Fibroblast of lung (primary cell): ENCODE measurements around the gene SLC39A7. TPM values are rescaled to one million over a fixed set of nuclear protein-coding genes. Genes with fewer than 3 reads are reported as not detected.

Experiments
- DNase-seq, 2 donors: peaks; one replicate each; pipeline versions ENCODE4 v3.0.0 to v3.0.0-alpha.2; 2010; ENCODE audit warnings: low read depth in 2 of 2
- H2AFZ ChIP-seq: 2 replicates; pipeline ENCODE4 v1.5.1; 2012; ENCODE audit warnings: low read length, control low read depth, inconsistent platforms
- H3K27ac ChIP-seq: 2 replicates; pipeline ENCODE4 v1.5.1; 2011; ENCODE audit warnings: low read length, control low read depth; ENCODE audit not compliant: insufficient read depth
- H3K27me3 ChIP-seq: 2 replicates; pipeline ENCODE4 v1.5.1; 2011; ENCODE audit warnings: mild to moderate bottlenecking, low read length; ENCODE audit not compliant: control insufficient read depth, insufficient read depth
- H3K36me3 ChIP-seq: 2 replicates; pipeline ENCODE4 v1.5.1; 2011; ENCODE audit warnings: low read length; ENCODE audit not compliant: control insufficient read depth, insufficient read depth
- H3K4me1 ChIP-seq: 2 replicates; pipeline ENCODE4 v1.5.1; 2011; ENCODE audit warnings: low read length; ENCODE audit not compliant: control insufficient read depth, insufficient read depth; ENCODE audit errors: extremely low read depth
- H3K4me2 ChIP-seq: 2 replicates; pipeline ENCODE4 v1.5.1; 2011; ENCODE audit warnings: low read length, control low read depth; ENCODE audit not compliant: insufficient read depth; ENCODE audit errors: extremely low read depth
- H3K4me3 ChIP-seq, 4 experiments: fragments of 200-600 bp in 1 of 4; sonication (generic) in 1 of 4; replicated peaks in 1 of 4; 2 replicates each; pipeline ENCODE4 v1.5.1; 2011 to 2016; ENCODE audit warnings: low read length in 4 of 4, low read depth in 3 of 4, mild to moderate bottlenecking in 3 of 4, control low read depth in 2 of 4, inconsistent platforms in 1 of 4, mixed read lengths in 1 of 4; ENCODE audit not compliant: insufficient read depth in 1 of 4; ENCODE audit errors: control extremely low read depth in 1 of 4
- H3K79me2 ChIP-seq: 2 replicates; pipeline ENCODE4 v1.5.1; 2012; ENCODE audit warnings: mild to moderate bottlenecking, low read length, inconsistent platforms; ENCODE audit not compliant: control insufficient read depth, insufficient read depth
- H3K9ac ChIP-seq: 2 replicates; pipeline ENCODE4 v1.5.1; 2011; ENCODE audit warnings: mild to moderate bottlenecking, low read length, control low read depth; ENCODE audit not compliant: insufficient read depth
- H3K9me3 ChIP-seq: 2 replicates; pipeline ENCODE4 v1.5.1; 2012; ENCODE audit warnings: low read depth, low read length; ENCODE audit not compliant: control insufficient read depth, insufficient read depth
- H4K20me1 ChIP-seq: 2 replicates; pipeline ENCODE4 v1.5.1; 2011; ENCODE audit warnings: low read length; ENCODE audit not compliant: control insufficient read depth, insufficient read depth; ENCODE audit errors: extremely low read depth
- CTCF ChIP-seq, 2 donors: IDR thresholded peaks in 1 of 2; conservative IDR thresholded peaks in 1 of 2; 1 replicate in 1 of 2; 2 replicates in 1 of 2; pipeline ENCODE4 v1.5.1; 2011 to 2012; ENCODE audit warnings: low read length in 2 of 2, control low read depth in 1 of 2, inconsistent platforms in 1 of 2, low read depth in 1 of 2, mild to moderate bottlenecking in 1 of 2
- EZH2 ChIP-seq: IDR thresholded peaks from 2 replicates; pipeline ENCODE4 v1.5.1; 2012; ENCODE audit warnings: low read length, control low read depth, mild to moderate bottlenecking; ENCODE audit errors: missing control alignments
- polyA plus RNA-seq, 2 donors: library from polyadenylated mRNA; depleted of rRNA in 1 of 2; stranded (reverse) in 1 of 2; unstranded in 1 of 2; fragments of >200 nt; gene quantifications; 2 replicates each; pipeline ENCODE4 v1.2.1, GENCODE V29; 2011 to 2012; ENCODE audit warnings: missing spikeins in 1 of 2
- total RNA-seq: library from RNA; depleted of rRNA; stranded (reverse); fragments of >200 nt; gene quantifications from 2 replicates; pipeline ENCODE4 v1.2.1, GENCODE V29; 2014

The SLC39A7 gene
- total and polyA plus RNA-seq, 2 donors (not counting 1 experiment from before 2014, with no cell fraction given) = 112 to 160 TPM

GRCh38 chr6:33176906-33177305, 23.8 kb upstream of the SLC39A7 start:
- Histone ChIP-seq H3K9me3 (no peaks in the 10 kb centered on the region), H3K27ac (no peak overlapping the region), H3K4me3 (no peak overlapping the region), H3K9ac (no peak overlapping the region), H2AFZ (no peak overlapping the region), H3K79me2 (no peaks in the 10 kb centered on the region), H3K36me3 (no peaks in the 10 kb centered on the region), H3K4me1 (no peaks in the 10 kb centered on the region), H3K4me2 (no peak overlapping the region), H4K20me1 (no peaks in the 10 kb centered on the region), H3K27me3 (no peaks in the 10 kb centered on the region)
- no peak for TF ChIP-seq CTCF (conservative IDR thresholded peaks at IDR 0.05 in 1 of 2, IDR thresholded peaks at IDR 0.05 in 1 of 2; ENCODE audit: low read depth in 1 of 2, low read length in 2 of 2)
- no peak for DNase-seq

GRCh38 chr6:33177552-33178446, 22.9 kb upstream of the SLC39A7 start:
- TF ChIP-seq EZH2 (no peak), CTCF (conservative IDR thresholded peaks at IDR 0.05 in 1 of 2, IDR thresholded peaks at IDR 0.05 in 1 of 2; ENCODE audit: low read depth in 1 of 2, low read length in 2 of 2) (no peak)
- Histone ChIP-seq H3K9me3 (no peaks in the 10 kb centered on the region), H3K9ac (no peak overlapping the region), H3K4me1 (no peaks in the 10 kb centered on the region), H3K4me2 (no peak overlapping the region), H3K4me3 (no peak overlapping the region), H3K36me3 (no peaks in the 10 kb centered on the region), H3K79me2 (no peaks in the 10 kb centered on the region), H2AFZ (no peak overlapping the region), H3K27ac (no peak overlapping the region), H4K20me1 (no peaks in the 10 kb centered on the region), H3K27me3 (no peaks in the 10 kb centered on the region)
- DNase-seq = no peak

DNA sequence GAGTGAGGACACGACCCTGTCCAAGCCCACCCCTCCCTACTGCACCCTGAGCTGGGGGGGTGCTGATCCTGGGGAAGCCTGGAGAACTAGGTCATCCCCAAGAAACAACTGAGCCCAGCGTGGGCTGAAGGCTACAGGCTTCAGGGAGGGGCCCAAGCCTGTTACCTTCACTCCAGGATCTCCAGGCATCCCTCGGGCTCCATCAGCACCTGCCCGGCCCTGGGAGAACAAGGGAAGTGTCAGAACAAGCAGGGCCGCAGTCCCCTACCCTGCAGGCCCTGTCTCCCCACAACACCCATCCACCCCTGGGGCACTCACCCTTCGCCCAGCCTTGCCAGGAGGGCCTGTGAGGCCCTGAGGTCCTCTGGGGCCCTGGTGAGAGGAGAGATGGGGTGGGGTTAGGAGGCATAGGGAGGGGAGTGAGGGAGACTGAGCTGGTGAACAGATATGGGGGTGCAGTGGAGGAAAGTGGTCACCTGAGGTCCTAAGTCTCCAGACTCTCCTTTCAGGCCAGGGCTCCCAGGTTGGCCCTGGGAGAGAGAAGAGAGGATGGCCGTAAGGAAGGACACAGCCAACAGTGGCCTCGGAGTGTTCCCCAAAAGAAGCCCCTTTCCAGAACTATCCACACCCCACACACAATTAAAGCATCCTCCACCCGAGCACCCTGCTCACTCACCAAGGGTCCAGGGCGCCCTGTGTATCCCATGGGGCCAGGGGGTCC, 21.8 kb upstream of the SLC39A7 start:
- Histone ChIP-seq H3K9ac (no peak overlapping the region), H3K27me3 (no peaks in the 10 kb centered on the region), H3K4me1 (no peaks in the 10 kb centered on the region), H3K9me3 (no peaks in the 10 kb centered on the region), H2AFZ (no peak overlapping the region), H4K20me1 (no peaks in the 10 kb centered on the region), H3K4me3 (no peak overlapping the region), H3K27ac (no peak overlapping the region), H3K79me2 (no peaks in the 10 kb centered on the region), H3K4me2 (no peak overlapping the region), H3K36me3 (no peaks in the 10 kb centered on the region)
- TF ChIP-seq EZH2 = no peak
- no peak for TF ChIP-seq CTCF (conservative IDR thresholded peaks at IDR 0.05 in 1 of 2, IDR thresholded peaks at IDR 0.05 in 1 of 2; ENCODE audit: low read depth in 1 of 2, low read length in 2 of 2)
- DNase-seq = no peak
